Measurements from ENCODE around the gene MBNL3. TPM values are rescaled to one million over a fixed set of nuclear protein-coding genes. Genes with fewer than 3 reads are reported as not detected.

Gene MBNL3
- total RNA-seq, 1 donor from 2014 or later: 47.0 TPM

DNA sequence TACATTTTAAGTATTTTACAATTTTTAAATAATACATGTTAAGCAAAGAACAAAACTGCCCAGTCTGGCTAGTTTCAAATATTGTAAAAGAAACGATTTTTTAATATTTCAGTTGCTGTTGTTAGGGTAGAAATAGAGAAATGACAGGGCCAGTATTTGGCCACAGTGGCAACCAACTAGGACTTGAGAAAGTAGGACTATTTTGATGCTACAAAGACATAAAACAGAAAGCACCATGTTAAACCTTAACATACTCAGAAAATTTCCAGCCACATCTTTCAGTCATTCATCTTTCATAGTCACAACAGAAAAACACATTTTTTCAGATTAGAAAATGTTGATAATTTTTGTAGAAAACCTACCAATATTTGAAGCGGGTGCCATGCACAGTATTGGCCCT is 104.5 kb downstream of the MBNL3 start:
- DNase-seq (no peak), ATAC-seq (ENCODE audit: low read depth) (no peak)
- H3K4me1 Mint-ChIP-seq: peaks cover 13% of the 10 kb centered on the region
- intact Hi-C loops (cut with micrococcal nuclease): no loop called here
- no peak for TF ChIP-seq CTCF (IDR thresholded peaks at IDR 0.05)
- POLR2A ChIA-PET: no interaction called here
- no peaks in the 10 kb centered on the region for H3K9me3 Mint-ChIP-seq
- H3K4me3 Mint-ChIP-seq: no peak overlapping the region
- no peak overlapping the region for H3K27ac Mint-ChIP-seq
- no peaks in the 10 kb centered on the region for H3K27me3 Mint-ChIP-seq
- CTCF ChIA-PET: no interaction called here
- peaks cover 41% of the 10 kb centered on the region for H3K36me3 Mint-ChIP-seq (ENCODE audit: low read depth)

DNA sequence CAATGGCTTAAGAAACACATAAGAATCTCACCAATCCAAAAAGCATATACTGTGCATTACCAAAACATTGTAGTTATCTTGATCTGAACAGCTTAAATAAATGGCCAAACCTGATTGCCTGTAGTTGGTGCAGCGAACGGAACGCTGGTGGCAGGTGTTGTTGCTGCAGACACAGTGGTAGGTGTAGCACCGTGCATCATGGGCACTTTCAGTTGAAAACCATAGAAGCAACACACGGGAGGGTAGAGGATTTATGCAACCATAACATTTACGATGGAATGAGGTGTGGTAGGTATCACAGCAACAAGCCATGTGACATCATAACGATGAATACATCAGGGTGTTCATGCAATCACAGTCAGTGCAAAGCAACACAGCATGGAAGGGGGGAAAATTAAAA is 106.8 kb downstream of the MBNL3 start:
- intact Hi-C loops (cut with micrococcal nuclease): no loop called here
- ATAC-seq (ENCODE audit: low read depth) (no peak), DNase-seq (no peak)
- Mint-ChIP-seq H3K27ac (no peak overlapping the region), H3K4me3 (no peak overlapping the region), H3K36me3 (ENCODE audit: low read depth) (peaks cover 34% of the 10 kb centered on the region), H3K27me3 (no peaks in the 10 kb centered on the region), H3K9me3 (no peaks in the 10 kb centered on the region), H3K4me1 (peaks cover 5% of the 10 kb centered on the region)
- CTCF ChIA-PET: no interaction called here
- POLR2A ChIA-PET: no interaction called here
- TF ChIP-seq CTCF (IDR thresholded peaks at IDR 0.05): no peak

DNA sequence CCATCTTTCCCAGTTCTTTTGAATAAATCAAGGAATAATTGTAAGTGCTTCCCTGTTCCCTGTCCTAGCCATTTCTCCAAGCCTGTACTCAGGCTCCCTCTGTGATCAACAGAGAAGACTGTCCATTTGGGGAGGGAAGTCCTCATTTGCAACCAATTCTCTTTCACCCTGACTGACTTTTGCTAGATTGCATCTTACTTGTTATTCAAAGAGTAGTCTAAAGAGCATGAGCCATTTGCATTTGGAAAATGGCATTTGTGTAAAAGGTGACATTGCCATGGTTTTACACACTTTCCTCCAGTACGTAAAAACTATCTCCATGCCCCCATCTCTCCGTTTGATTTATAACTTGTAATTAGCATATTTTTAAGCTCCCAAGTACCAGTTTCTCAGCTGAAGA is 110.6 kb downstream of the MBNL3 start:
- POLR2A ChIA-PET: no interaction called here
- ATAC-seq (ENCODE audit: low read depth) (no peak), DNase-seq (no peak)
- Mint-ChIP-seq H3K27ac (no peak overlapping the region), H3K36me3 (ENCODE audit: low read depth) (peaks cover 27% of the 10 kb centered on the region), H3K4me1 (no peaks in the 10 kb centered on the region), H3K4me3 (no peak overlapping the region), H3K27me3 (no peaks in the 10 kb centered on the region), H3K9me3 (no peaks in the 10 kb centered on the region)
- TF ChIP-seq CTCF (IDR thresholded peaks at IDR 0.05): no peak
- intact Hi-C loops (cut with micrococcal nuclease): no loop called here
- CTCF ChIA-PET: no interaction called here

DNA sequence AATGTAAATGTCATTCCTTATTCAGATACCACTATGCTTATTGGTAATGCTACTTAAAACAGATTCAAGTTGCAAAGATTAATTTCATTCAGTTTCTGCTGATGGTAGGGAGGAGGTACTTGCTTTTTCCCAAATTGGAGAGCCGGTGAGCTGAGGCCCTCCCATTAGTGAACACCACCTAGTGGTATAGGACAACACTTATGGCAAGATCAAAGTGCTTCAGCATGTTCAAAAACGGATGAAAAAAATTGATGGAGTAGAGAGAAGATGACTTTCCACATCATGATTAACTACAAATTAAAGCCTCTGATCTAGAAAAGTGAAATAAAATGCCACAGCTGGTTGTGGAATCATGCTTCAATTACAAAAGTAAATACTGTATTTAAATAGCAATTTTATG is 112.9 kb downstream of the MBNL3 start:
- POLR2A ChIA-PET: no interaction called here
- TF ChIP-seq CTCF (IDR thresholded peaks at IDR 0.05): no peak
- no peaks in the 10 kb centered on the region for H3K9me3 Mint-ChIP-seq
- H3K36me3 Mint-ChIP-seq (ENCODE audit: low read depth): peaks cover 11% of the 10 kb centered on the region
- no peak overlapping the region for H3K4me3 Mint-ChIP-seq
- H3K27me3 Mint-ChIP-seq: no peaks in the 10 kb centered on the region
- CTCF ChIA-PET: no interaction called here
- no peak overlapping the region for H3K27ac Mint-ChIP-seq
- DNase-seq: no peak
- ATAC-seq (ENCODE audit: low read depth): no peak
- no peaks in the 10 kb centered on the region for H3K4me1 Mint-ChIP-seq
- intact Hi-C loops (cut with micrococcal nuclease): no loop called here

- Mint-ChIP-seq H3K27me3 (no peaks in the 10 kb centered on the region), H3K4me3 (no peak overlapping the region), H3K4me1 (no peaks in the 10 kb centered on the region), H3K36me3 (ENCODE audit: low read depth) (no peaks in the 10 kb centered on the region), H3K9me3 (no peaks in the 10 kb centered on the region), H3K27ac (no peak overlapping the region)
- no peak for TF ChIP-seq CTCF (IDR thresholded peaks at IDR 0.05)
- DNase-seq: no peak
- CTCF ChIA-PET: no interaction called here
- intact Hi-C loops (cut with micrococcal nuclease): no loop called here
- no peak for ATAC-seq (ENCODE audit: low read depth)
- POLR2A ChIA-PET: no interaction called here
Measured at GRCh38 chrX:132373610-132374009, 115.2 kb downstream of the MBNL3 start.
